Keratinocyte (primary cell): ENCODE data around the gene MID1.

Experiments used
- CTCF ChIP-seq, 3 experiments: IDR thresholded peaks in 1 of 3; conservative IDR thresholded peaks in 1 of 3; optimal IDR thresholded peaks in 1 of 3; 2 replicates in 2 of 3; 3 replicates in 1 of 3; pipeline versions ENCODE3 to v1.5.1; 2011; ENCODE audit warnings: low read length in 3 of 3, mild to moderate bottlenecking in 3 of 3, moderate library complexity in 2 of 3, control low read depth in 1 of 3, inconsistent platforms in 1 of 3; ENCODE audit not compliant: insufficient read depth in 2 of 3; ENCODE audit errors: extremely low read depth in 1 of 3
- EZH2 ChIP-seq: IDR thresholded peaks from one replicate; pipeline ENCODE4 v1.6.1; 2012; ENCODE audit warnings: inconsistent platforms, mild to moderate bottlenecking, low read length, moderate library complexity

GRCh38 chrX:10602646-10603045 lies 17.7 kb downstream of the MID1 start:
- no peak for TF ChIP-seq CTCF (optimal IDR thresholded peaks at IDR 0.05 in 1 of 3, IDR thresholded peaks at IDR 0.05 in 1 of 3, conservative IDR thresholded peaks at IDR 0.05 in 1 of 3; ENCODE audit: extremely low read depth in 1 of 3, insufficient read depth in 2 of 3, low read length in 3 of 3)
- TF ChIP-seq EZH2: no peak
